ENCODE measurements around the gene UBE2QL1.

UBE2QL1 gene

GRCh38 chr5:6430418-6431028, 18.1 kb upstream of the UBE2QL1 start:
- no peak for DNase-seq

DNA sequence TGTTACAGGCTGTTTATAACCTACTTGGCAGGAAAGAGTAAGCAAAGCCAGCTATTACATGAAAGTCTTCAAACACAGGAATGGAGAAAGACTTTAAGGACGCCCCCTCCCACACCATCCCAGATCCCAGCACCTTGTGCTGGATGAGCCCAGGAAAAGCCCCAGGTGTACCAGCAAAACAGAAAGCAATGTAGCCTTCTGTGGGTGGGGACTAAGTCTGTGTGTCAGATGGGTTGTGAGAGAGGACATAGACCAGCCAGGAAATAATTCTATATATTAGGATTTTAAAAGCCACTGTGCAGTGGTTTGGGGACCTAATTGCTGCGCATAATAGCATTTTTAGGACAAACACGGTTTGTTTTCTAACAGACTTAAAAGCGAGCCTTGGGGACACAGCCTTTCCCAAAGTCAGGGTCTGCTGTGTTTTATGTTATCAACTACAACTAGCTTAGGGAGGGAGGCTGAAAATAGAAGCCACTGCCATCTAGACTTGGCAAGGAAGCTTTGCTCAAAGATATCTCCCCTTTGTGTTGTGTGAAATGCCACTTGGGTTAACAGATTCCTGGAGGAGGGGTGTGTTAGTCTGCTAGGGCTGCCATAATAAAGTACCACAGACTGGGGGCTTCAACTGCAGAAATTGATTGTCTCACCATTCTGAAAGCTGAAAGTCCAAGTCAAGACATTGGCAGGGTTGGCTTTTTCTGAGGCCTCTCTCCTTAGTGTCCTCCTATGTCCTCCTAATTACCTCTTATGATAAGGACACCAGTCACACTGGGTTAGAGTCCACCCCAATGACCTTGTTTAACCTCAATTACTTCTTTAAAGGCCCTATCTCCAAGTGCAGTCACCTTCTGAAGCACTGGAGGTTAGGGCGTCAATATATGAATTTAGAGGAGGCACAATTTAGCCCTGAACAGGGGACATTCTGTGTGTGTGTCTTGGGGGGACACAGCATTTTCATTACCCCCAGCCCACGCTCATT, 17.2 kb upstream of the UBE2QL1 start:
- no peak for DNase-seq

DNA sequence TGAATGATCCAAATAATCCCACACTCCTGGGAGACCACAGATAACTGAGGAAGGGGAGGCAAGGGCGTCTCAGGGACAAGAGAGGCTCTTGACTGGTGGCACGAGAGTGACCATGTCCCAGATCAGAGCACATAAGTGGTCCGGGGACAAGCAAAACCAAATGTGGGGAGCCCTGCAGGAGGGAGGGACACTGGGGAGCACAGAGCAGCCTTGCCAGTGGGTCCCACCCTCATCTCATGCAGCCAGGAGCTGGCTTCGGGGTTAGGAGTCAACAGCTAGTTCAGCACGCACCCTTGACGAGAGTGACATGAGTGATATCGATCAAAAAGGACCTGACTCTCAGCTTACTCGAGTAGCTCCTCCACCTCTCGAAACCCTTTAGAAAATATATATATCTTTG, 16.5 kb upstream of the UBE2QL1 start:
- DNase-seq = no peak

DNA sequence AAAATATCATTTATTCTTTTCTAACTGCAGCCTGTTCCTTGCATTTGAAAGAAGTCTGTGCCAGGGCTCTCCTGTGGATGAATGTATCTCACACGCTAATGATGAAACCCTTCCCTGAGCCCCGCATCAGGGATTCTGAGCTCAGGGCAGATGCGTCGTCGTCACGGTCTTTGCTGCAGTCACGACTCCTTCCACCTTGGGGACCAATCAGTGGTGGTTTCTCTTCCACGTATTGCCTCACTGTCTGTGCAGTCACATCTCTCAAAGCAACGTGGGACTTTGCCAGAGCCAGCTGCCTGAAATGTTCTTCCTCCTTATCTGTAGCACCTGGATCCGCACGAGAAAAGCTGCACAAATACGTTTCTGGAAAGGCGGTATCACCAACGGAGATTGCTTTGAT, 13.9 kb upstream of the UBE2QL1 start:
- DNase-seq = no peak

- no peak for DNase-seq
These were observed 13.3 kb upstream of the UBE2QL1 start for GRCh38 chr5:6435356-6435755.

DNA sequence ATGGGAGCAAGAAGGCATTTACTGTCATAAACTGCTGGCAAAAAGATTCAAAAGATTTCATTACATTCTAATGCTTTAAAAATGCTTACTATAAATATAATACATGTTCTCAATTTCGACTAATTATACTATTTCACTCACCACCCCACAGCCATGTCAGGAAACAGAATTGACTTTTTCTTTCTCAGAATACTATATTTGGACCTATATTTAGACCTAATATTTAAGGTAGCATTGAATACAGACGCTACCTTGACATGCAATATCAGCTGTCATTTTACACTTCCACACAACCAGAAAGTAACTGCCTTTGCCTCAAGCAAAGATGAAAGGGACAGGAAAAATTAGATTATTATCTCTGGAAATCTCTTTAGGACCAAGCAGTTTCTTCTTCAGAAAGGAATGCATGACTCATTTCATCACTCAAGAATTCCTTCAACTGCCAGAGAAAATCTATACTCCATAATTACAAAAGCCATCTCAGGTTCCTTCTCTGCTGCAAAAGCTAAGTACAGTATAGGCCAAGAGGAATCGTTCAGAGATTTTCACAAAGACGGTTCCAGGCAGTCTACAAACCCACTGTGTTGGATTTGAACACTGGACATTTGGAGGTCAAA, 11.8 kb upstream of the UBE2QL1 start:
- no peak for DNase-seq

GRCh38 chr5:6439588-6440550, 8.8 kb upstream of the UBE2QL1 start:
- no peak for DNase-seq

GRCh38 chr5:6442333-6442732, 6.3 kb upstream of the UBE2QL1 start:
- no peak for DNase-seq

DNA sequence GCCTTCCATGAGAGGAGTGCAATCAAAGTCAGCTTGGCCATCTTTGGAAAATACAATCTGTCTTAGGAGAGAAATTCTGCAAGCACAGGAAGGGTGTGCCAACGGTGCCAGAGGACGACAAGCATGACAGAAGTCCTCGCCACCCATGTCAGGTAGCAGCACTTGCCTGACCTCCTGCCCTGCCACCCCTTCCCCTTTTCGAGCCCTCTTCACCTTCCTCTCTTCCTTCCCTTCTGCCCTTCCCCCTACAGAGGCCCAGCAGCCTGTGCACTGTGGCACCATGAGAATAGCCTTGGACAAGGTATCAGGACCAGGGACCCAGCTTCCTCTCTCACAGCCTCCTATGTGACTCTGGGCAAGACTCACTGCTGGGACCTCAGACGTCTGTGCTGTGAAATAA, 5.3 kb upstream of the UBE2QL1 start:
- DNase-seq = no peak

- no peak for DNase-seq
These were observed 2.6 kb upstream of the UBE2QL1 start for GRCh38 chr5:6446042-6446441.

DNA sequence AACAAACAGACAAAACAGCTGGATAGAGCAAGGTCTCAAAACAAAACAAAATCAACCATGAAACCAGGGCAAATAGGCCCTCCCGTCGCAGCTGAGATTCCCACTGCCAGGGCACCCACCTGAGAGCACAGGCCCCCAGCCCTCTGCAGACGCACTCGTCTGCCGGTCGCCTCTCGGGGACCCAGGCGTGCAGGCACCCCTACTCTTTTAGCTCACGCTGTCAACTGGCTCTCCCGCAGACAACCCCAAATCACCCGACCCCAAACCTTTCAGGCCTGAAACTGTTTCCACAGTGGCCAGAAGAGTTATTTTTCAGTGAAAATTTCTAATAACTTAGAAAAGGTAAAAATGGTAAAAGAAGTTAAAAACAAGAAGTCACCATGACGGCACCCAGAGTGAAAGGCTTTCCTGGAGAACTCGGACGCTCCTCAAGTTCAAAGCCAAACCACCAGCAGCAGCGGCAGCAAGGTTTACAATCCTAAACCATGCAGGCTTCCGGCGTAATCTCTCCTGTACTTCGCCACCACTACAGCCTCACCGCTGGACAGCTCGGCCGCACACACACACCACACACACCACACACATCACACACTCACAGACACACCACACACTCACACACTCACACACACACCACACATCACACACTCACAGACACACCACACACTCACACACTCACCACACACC, 1.9 kb upstream of the UBE2QL1 start:
- DNase-seq = no peak

- no peak for DNase-seq
These were observed 1.1 kb upstream of the UBE2QL1 start for GRCh38 chr5:6447384-6448140.

- DNase-seq = no peak
These were observed 543 bp upstream of the UBE2QL1 start for GRCh38 chr5:6448141-6448491.

DNA sequence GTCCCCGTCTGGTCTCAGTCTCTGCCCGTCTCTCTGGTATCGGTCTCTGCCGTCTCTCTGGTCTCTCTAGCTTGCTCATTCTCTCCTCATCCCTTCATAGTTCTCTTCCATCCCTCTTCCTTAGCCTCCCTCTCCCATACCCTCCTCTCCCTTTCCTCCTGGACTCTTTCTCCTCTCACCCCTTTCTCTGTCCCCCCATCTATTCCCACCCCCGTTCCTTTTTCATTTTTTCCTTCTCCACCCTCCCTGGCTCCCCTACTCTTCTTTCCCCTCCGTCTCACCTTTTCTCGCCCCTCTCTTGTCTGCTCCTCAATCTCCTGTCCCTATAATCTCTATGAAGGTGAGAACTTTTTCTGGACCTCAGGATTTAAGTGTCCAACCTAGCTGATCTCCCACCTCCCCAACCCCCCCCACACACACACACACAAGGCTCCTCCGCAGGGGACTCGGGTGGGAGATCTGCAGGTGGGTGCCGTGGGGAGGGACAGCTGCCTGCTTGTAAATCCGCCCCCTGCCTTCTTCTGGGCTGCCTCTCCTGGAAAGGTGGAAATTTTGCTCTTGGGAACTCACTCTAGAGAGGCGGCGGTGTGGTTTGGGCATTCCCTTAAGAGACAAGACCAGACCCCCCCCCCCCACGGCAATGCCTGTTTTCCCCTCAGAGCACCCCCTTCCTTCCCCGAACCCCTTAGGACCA, 953 bp downstream of the UBE2QL1 start:
- no peak for DNase-seq

GRCh38 chr5:6450319-6450833, 1.7 kb downstream of the UBE2QL1 start:
- no peak for DNase-seq

DNA sequence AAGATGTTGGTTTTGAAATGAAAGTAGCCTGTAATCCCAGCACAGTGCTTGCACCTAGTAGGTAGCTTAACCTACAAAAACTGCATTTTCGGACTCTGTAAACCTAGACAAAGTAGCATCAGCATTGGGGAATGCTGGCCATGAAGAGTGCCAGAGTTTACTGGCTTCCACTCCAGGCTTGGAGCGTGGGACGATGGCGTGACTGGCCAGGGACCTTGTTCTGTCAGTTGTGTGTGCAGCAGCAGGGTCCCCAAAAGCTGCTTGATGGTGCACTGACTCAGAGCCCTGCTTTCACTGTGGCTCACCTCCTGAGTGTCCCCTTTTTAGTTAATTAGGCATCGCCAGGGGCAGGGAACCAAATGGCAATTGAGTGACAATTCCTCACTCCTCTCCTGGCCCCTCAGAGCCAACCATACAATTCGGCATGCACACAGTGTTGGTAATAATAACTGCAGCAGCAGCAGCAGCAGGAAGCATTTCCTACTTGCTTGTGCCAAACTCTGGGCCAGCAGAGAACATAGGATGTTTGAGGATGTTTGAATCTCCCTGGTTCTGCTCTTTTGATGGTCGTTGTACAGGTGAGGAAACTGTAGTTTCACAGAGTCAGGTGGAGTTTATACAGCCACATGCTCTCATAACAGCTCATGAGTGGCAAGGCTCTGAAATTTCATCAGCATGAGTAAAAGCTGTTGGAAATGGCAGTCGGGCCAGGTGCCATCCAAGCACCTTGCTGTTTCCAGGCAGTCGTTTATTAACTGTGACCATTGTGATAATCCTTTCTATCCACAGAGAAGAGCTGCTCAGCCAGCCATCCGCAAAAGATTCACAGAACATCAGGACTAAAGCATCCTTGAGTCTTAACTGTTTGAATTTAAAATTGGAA, 4.2 kb downstream of the UBE2QL1 start:
- no peak for DNase-seq

DNA sequence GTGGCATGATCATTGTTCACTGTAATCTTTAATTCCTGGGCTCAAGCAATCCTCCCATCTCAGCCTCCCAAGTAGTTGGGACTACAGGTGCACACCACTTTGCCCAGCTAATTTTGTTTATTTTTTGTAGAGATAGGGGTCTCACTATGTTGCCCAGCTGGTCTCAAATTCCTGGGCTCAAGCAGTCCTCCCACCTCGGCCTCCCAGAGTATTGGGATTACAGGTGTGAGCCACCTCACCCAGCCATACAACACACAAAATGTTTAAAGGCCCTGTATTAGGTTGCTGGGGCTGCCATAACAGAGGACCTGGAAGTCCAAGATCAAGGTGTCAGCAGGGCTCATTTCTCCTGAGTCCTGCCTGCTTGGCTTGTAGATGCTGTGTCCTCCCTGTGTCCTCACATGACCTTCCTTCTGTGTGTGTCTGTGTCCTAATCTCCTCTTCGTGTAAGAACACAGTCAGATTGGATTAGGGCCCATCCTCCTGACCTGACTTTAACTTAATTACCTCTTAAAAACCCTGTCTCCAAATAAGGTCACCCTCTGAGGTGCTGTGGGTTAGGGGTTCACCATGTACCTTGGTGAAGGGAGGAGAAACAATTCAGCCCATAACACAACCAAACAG, 5.4 kb downstream of the UBE2QL1 start:
- DNase-seq = no peak

DNA sequence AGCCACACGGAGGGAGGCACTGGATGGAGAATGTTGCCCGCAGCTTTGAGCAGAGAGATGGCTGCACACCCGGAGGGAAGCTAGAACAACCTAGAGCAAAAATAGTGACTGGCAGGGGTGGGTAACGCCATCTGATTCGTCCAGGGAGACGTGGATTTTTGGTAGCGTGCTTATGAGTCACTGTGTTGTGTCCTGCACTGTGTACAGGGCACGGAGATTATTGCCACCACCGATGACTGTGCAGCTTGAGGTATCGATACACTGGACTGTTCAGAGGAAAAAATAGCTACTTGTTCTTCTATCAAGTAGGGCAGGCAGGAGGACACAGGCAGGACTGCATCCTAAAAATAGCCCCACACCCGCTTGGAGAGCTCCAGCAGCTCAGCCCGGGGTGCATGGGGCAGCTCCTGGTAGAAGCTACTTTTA, 6.0 kb downstream of the UBE2QL1 start:
- no peak for DNase-seq
